ENCODE measurements around the gene AIP. TPM values are rescaled to one million over a fixed set of nuclear protein-coding genes. Genes with fewer than 3 reads are reported as not detected.

Gene AIP
- total and polyA plus RNA-seq, 9 of the 15 experiments (the other 6 are each of a cell fraction or from before 2014, with no cell fraction given), result 5.2 to 92.5 (median 52.7) TPM

DNA sequence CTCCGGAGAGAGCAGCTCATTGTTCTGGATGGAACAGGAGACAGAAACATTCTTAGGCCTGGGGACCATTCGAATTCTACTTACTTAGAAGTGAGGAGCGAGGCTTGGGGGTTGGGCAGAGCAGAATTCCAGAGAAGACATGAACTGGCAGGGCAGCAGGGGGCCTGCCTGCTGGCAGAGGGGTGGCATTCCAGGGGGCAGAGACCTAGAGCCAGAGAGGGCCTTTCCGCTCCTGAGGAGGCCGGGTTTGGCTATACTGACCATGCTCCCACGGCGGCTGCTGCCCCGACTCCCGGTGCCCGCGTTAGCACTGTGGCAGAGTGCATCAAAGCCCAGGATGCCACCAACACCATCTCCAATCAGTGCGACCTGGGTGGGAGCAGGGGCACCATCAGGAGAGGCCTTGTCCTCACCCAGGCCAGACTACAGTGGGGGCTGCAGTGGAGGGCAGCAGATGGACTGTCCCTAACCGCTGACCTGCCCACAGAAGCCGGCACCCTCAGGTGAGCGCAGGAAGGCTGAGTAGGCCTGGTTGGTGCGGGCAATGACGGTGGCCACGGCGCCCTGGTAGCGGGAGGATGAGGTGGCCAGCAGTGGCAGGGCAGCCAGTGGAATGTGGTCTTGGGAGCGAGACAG, 14.9 kb downstream of the AIP start:
- DNase-seq (ENCODE audit: extremely low read depth in 1 of 4, low spot score in 3 of 4) (no peak), FAIRE-seq (no peak), ATAC-seq (no peak)
- no peaks in the 10 kb centered on the region for H4K20me1 ChIP-seq (replicated peaks; ENCODE audit: control insufficient read depth, insufficient read depth, low read length)
- H3K4me3 ChIP-seq, result no peak overlapping the region
- 94% methylated on average over 14 of the region's 21 CpGs for WGBS (ENCODE audit: insufficient coverage, low coverage, missing lambda C conversion rate)
- H3K36me3 ChIP-seq (ENCODE audit: control insufficient read depth, insufficient read depth, low read length), result peaks cover 91% of the 10 kb centered on the region; the same call in 2 of the 3 replicates
- H3K27ac ChIP-seq (ENCODE audit: extremely low read depth, low read depth, low read length), result no peak overlapping the region
- CTCF ChIA-PET (ENCODE audit: low intra/inter-chr PET ratio), result no interaction called here
- H3K4me1 ChIP-seq (replicated peaks in 1 of 2; ENCODE audit: control insufficient read depth in 2 of 2, insufficient read depth in 2 of 2, low read length in 2 of 2), result peaks cover 0 to 57% of the 10 kb centered on the region in 2 experiments; a peak in 2 of 5 replicates
- no peaks in the 10 kb centered on the region for H3K9me3 ChIP-seq (replicated peaks; ENCODE audit: control insufficient read depth, insufficient read depth, low read depth, low read length)
- BruUV-seq (replicated peaks), result no TSS peak
- no peaks in the 10 kb centered on the region for H3K27me3 ChIP-seq (ENCODE audit: control insufficient read depth in 2 of 2, insufficient read depth in 2 of 2, low read length in 2 of 2)
- no peaks in the 10 kb centered on the region for H3K79me2 ChIP-seq (ENCODE audit: control insufficient read depth, insufficient read depth, low read length)
- intact Hi-C loops (cut with micrococcal nuclease) (no loop called here), in situ Hi-C loops (cut with MboI) (no loop called here)
- POLR2A ChIA-PET, result interaction anchor here (1.0 to 1.1 kb wide), 2 partner anchors 10 to 61 kb away, joined by 3 to 4 read pairs; partner anchors contain the start of gene PTPRCAP
- no peak overlapping the region for H2AFZ ChIP-seq (ENCODE audit: low read depth, low read length)
- peaks cover 6% of the 10 kb centered on the region for H3K9me1 ChIP-seq (ENCODE audit: control insufficient read depth, insufficient read depth, low read length)
- no peak overlapping the region for H3K4me2 ChIP-seq (ENCODE audit: insufficient read depth, low read length)
- H3K9ac ChIP-seq (ENCODE audit: insufficient read depth in 1 of 2, low read depth in 2 of 2, low read length in 2 of 2), result peak overlapping the region in 1 of 2 experiments; percentile 17; a peak in 1 of 4 replicates
- TF ChIP-seq, protein P1, sequence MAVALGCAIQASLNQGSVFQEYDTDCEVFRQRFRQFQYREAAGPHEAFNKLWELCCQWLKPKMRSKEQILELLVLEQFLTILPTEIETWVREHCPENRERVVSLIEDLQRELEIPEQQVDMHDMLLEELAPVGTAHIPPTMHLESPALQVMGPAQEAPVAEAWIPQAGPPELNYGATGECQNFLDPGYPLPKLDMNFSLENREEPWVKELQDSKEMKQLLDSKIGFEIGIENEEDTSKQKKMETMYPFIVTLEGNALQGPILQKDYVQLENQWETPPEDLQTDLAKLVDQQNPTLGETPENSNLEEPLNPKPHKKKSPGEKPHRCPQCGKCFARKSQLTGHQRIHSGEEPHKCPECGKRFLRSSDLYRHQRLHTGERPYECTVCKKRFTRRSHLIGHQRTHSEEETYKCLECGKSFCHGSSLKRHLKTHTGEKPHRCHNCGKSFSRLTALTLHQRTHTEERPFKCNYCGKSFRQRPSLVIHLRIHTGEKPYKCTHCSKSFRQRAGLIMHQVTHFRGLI (CRISPR knock-in tag; IDR thresholded peaks at IDR 0.05), result no peak
- TF ChIP-seq CREB1 (IDR thresholded peaks at IDR 0.05) (no peak), CREB1 (CRISPR knock-in tag; IDR thresholded peaks at IDR 0.05) (no peak), PHF21A (IDR thresholded peaks at IDR 0.05; ENCODE audit: borderline replicate concordance, low read depth) (no peak), BCOR (IDR thresholded peaks at IDR 0.05) (no peak), HMGN3 (IDR thresholded peaks at IDR 0.05; ENCODE audit: borderline replicate concordance, extremely low read depth, insufficient read length, low read depth, low read length) (no peak), EP300 (IDR thresholded peaks at IDR 0.05; ENCODE audit: low read length) (no peak), KLF1 (tag; IDR thresholded peaks at IDR 0.05) (no peak), POLR2A (conservative IDR thresholded peaks at IDR 0.05) (no peak), ZNF444 (CRISPR knock-in tag; IDR thresholded peaks at IDR 0.05) (no peak), ZNF551 (CRISPR knock-in tag; IDR thresholded peaks at IDR 0.05) (no peak)
- TF ChIP-seq, protein P2, sequence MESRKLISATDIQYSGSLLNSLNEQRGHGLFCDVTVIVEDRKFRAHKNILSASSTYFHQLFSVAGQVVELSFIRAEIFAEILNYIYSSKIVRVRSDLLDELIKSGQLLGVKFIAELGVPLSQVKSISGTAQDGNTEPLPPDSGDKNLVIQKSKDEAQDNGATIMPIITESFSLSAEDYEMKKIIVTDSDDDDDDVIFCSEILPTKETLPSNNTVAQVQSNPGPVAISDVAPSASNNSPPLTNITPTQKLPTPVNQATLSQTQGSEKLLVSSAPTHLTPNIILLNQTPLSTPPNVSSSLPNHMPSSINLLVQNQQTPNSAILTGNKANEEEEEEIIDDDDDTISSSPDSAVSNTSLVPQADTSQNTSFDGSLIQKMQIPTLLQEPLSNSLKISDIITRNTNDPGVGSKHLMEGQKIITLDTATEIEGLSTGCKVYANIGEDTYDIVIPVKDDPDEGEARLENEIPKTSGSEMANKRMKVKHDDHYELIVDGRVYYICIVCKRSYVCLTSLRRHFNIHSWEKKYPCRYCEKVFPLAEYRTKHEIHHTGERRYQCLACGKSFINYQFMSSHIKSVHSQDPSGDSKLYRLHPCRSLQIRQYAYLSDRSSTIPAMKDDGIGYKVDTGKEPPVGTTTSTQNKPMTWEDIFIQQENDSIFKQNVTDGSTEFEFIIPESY (CRISPR knock-in tag; IDR thresholded peaks at IDR 0.05), result no peak
- TF ChIP-seq, protein P3, sequence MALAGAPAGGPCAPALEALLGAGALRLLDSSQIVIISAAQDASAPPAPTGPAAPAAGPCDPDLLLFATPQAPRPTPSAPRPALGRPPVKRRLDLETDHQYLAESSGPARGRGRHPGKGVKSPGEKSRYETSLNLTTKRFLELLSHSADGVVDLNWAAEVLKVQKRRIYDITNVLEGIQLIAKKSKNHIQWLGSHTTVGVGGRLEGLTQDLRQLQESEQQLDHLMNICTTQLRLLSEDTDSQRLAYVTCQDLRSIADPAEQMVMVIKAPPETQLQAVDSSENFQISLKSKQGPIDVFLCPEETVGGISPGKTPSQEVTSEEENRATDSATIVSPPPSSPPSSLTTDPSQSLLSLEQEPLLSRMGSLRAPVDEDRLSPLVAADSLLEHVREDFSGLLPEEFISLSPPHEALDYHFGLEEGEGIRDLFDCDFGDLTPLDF (CRISPR knock-in tag; IDR thresholded peaks at IDR 0.05), result no peak
- TF ChIP-seq, protein P4, sequence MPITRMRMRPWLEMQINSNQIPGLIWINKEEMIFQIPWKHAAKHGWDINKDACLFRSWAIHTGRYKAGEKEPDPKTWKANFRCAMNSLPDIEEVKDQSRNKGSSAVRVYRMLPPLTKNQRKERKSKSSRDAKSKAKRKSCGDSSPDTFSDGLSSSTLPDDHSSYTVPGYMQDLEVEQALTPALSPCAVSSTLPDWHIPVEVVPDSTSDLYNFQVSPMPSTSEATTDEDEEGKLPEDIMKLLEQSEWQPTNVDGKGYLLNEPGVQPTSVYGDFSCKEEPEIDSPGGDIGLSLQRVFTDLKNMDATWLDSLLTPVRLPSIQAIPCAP (CRISPR knock-in tag; IDR thresholded peaks at IDR 0.05; ENCODE audit: borderline replicate concordance), result no peak
- TF ChIP-seq, protein P5, sequence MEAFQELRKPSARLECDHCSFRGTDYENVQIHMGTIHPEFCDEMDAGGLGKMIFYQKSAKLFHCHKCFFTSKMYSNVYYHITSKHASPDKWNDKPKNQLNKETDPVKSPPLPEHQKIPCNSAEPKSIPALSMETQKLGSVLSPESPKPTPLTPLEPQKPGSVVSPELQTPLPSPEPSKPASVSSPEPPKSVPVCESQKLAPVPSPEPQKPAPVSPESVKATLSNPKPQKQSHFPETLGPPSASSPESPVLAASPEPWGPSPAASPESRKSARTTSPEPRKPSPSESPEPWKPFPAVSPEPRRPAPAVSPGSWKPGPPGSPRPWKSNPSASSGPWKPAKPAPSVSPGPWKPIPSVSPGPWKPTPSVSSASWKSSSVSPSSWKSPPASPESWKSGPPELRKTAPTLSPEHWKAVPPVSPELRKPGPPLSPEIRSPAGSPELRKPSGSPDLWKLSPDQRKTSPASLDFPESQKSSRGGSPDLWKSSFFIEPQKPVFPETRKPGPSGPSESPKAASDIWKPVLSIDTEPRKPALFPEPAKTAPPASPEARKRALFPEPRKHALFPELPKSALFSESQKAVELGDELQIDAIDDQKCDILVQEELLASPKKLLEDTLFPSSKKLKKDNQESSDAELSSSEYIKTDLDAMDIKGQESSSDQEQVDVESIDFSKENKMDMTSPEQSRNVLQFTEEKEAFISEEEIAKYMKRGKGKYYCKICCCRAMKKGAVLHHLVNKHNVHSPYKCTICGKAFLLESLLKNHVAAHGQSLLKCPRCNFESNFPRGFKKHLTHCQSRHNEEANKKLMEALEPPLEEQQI (IDR thresholded peaks at IDR 0.05), result no peak

All from K562 (cell line).